Right lobe of liver (tissue), 4 donors: ENCODE data around the gene LIN7B.
"Not testable (repeated sequence)": the region's sequence is repeated elsewhere in the genome, so short reads cannot be mapped to it uniquely, and the experiment has no call there.

Experiments used
- CTCF ChIP-seq, 4 donors: fragments of 200-600 bp in 3 of 4; fragments of 450-650 bp in 1 of 4; IDR thresholded peaks; one replicate each; pipeline versions ENCODE4 v1.5.1 to v1.8.0; 2016 to 2022; ENCODE audit warnings: antibody characterized with exemption in 4 of 4, mild to moderate bottlenecking in 2 of 4
- POLR2A ChIP-seq: fragments of 450-650 bp; IDR thresholded peaks from one replicate; pipeline ENCODE4 v1.6.1; 2017; ENCODE audit warnings: antibody characterized with exemption, mild to moderate bottlenecking
- donor health status: DM: no; HTN: no; CAD: no.
- donor health status: DM: no; HTN: no; CAD: no.
- donor health status: DM: no; HTN: yes; CAD: no.

- TF ChIP-seq CTCF (IDR thresholded peaks at IDR 0.05); POLR2A: not testable (repeated sequence)
Measured at GRCh38 chr19:49123285-49123684, 9.1 kb downstream of the LIN7B start.
